ENCODE measurements around the gene SLC25A13. TPM values are rescaled to one million over a fixed set of nuclear protein-coding genes. Genes with fewer than 3 reads are reported as not detected.
A peak's percentile ranks its signal among the peaks of the same experiment; 100 is the strongest.
"Not testable (repeated sequence)": the region's sequence is repeated elsewhere in the genome, so short reads cannot be mapped to it uniquely, and the experiment has no call there.

Gene SLC25A13
- total and polyA plus RNA-seq, 2 donors (not counting 1 experiment from before 2014, with no cell fraction given) = 6.9 to 12.0 TPM

- Histone ChIP-seq H4K20me1 (ENCODE audit: control insufficient read depth, extremely low read depth, insufficient read depth, low read length) (no peaks in the 10 kb centered on the region), H3K79me2 (ENCODE audit: control insufficient read depth, insufficient read depth, low read length) (no peaks in the 10 kb centered on the region), H3K27me3 (ENCODE audit: control insufficient read depth, insufficient read depth, low read length) (no peaks in the 10 kb centered on the region), H3K9me3 (ENCODE audit: control insufficient read depth, insufficient read depth, low read depth, low read length) (no peaks in the 10 kb centered on the region), H3K36me3 (ENCODE audit: control insufficient read depth, insufficient read depth, low read length) (no peaks in the 10 kb centered on the region), H2AFZ (ENCODE audit: low read length) (no peak overlapping the region), H3K27ac (ENCODE audit: insufficient read depth, low read length) (no peak overlapping the region), H3K4me2 (ENCODE audit: extremely low read depth, insufficient read depth, low read length) (no peak overlapping the region), H3K9ac (ENCODE audit: insufficient read depth, low read length) (no peak overlapping the region), H3K4me1 (ENCODE audit: control insufficient read depth, extremely low read depth, insufficient read depth, low read length) (peaks cover 10% of the 10 kb centered on the region), H3K4me3 (replicated peaks in 1 of 4; ENCODE audit: control extremely low read depth in 1 of 4, insufficient read depth in 1 of 4, low read depth in 3 of 4, low read length in 4 of 4) (no peak overlapping the region)
- DNase-seq (ENCODE audit: low read depth in 2 of 2) = peak in 1 of 2 donors; percentile 7
- TF ChIP-seq CTCF (conservative IDR thresholded peaks at IDR 0.05 in 1 of 2, IDR thresholded peaks at IDR 0.05 in 1 of 2; ENCODE audit: low read depth in 1 of 2, low read length in 2 of 2) (no peak), EZH2 (IDR thresholded peaks at IDR 0.05; ENCODE audit: low read length, missing control alignments) (no peak)
Measured at GRCh38 chr7:96299496-96299895, 22.4 kb downstream of the SLC25A13 start.

- H4K20me1 ChIP-seq (ENCODE audit: control insufficient read depth, extremely low read depth, insufficient read depth, low read length) = no peaks in the 10 kb centered on the region
- H3K4me3 ChIP-seq (replicated peaks in 1 of 4; ENCODE audit: control extremely low read depth in 1 of 4, insufficient read depth in 1 of 4, low read depth in 3 of 4, low read length in 4 of 4) = no peak overlapping the region
- H3K4me1 ChIP-seq (ENCODE audit: control insufficient read depth, extremely low read depth, insufficient read depth, low read length) = no peaks in the 10 kb centered on the region
- no peak overlapping the region for H3K27ac ChIP-seq (ENCODE audit: insufficient read depth, low read length)
- H2AFZ ChIP-seq (ENCODE audit: low read length) = no peak overlapping the region
- TF ChIP-seq EZH2 (IDR thresholded peaks at IDR 0.05; ENCODE audit: low read length, missing control alignments) (no peak), CTCF (conservative IDR thresholded peaks at IDR 0.05 in 1 of 2, IDR thresholded peaks at IDR 0.05 in 1 of 2; ENCODE audit: low read depth in 1 of 2, low read length in 2 of 2) (no peak)
- no peaks in the 10 kb centered on the region for H3K36me3 ChIP-seq (ENCODE audit: control insufficient read depth, insufficient read depth, low read length)
- H3K9ac ChIP-seq (ENCODE audit: insufficient read depth, low read length) = no peak overlapping the region
- H3K79me2 ChIP-seq (ENCODE audit: control insufficient read depth, insufficient read depth, low read length) = no peaks in the 10 kb centered on the region
- H3K27me3 ChIP-seq (ENCODE audit: control insufficient read depth, insufficient read depth, low read length) = no peaks in the 10 kb centered on the region
- no peak for DNase-seq (ENCODE audit: low read depth in 2 of 2)
- H3K4me2 ChIP-seq (ENCODE audit: extremely low read depth, insufficient read depth, low read length) = no peak overlapping the region
- H3K9me3 ChIP-seq (ENCODE audit: control insufficient read depth, insufficient read depth, low read depth, low read length) = no peaks in the 10 kb centered on the region
Measured at GRCh38 chr7:96297876-96298275, 24.0 kb downstream of the SLC25A13 start.

- H4K20me1 ChIP-seq (ENCODE audit: control insufficient read depth, extremely low read depth, insufficient read depth, low read length); H3K79me2 ChIP-seq (ENCODE audit: control insufficient read depth, insufficient read depth, low read length); H3K9ac ChIP-seq (ENCODE audit: insufficient read depth, low read length); H3K9me3 ChIP-seq (ENCODE audit: control insufficient read depth, insufficient read depth, low read depth, low read length); H3K27ac ChIP-seq (ENCODE audit: insufficient read depth, low read length); H3K36me3 ChIP-seq (ENCODE audit: control insufficient read depth, insufficient read depth, low read length); H3K27me3 ChIP-seq (ENCODE audit: control insufficient read depth, insufficient read depth, low read length); H2AFZ ChIP-seq (ENCODE audit: low read length); H3K4me1 ChIP-seq (ENCODE audit: control insufficient read depth, extremely low read depth, insufficient read depth, low read length); H3K4me2 ChIP-seq (ENCODE audit: extremely low read depth, insufficient read depth, low read length); DNase-seq (ENCODE audit: low read depth in 2 of 2); H3K4me3 ChIP-seq (replicated peaks in 1 of 4; ENCODE audit: control extremely low read depth in 1 of 4, insufficient read depth in 1 of 4, low read depth in 3 of 4, low read length in 4 of 4): not testable (repeated sequence)
Measured at GRCh38 chr7:96297446-96297845, 24.5 kb downstream of the SLC25A13 start.

GRCh38 chr7:96293911-96294310, 28.0 kb downstream of the SLC25A13 start:
- H3K36me3 ChIP-seq (ENCODE audit: control insufficient read depth, insufficient read depth, low read length); H3K79me2 ChIP-seq (ENCODE audit: control insufficient read depth, insufficient read depth, low read length); H3K9me3 ChIP-seq (ENCODE audit: control insufficient read depth, insufficient read depth, low read depth, low read length); H3K4me3 ChIP-seq (replicated peaks in 1 of 4; ENCODE audit: control extremely low read depth in 1 of 4, insufficient read depth in 1 of 4, low read depth in 3 of 4, low read length in 4 of 4); H4K20me1 ChIP-seq (ENCODE audit: control insufficient read depth, extremely low read depth, insufficient read depth, low read length); H2AFZ ChIP-seq (ENCODE audit: low read length); H3K4me1 ChIP-seq (ENCODE audit: control insufficient read depth, extremely low read depth, insufficient read depth, low read length); H3K4me2 ChIP-seq (ENCODE audit: extremely low read depth, insufficient read depth, low read length); H3K9ac ChIP-seq (ENCODE audit: insufficient read depth, low read length); H3K27me3 ChIP-seq (ENCODE audit: control insufficient read depth, insufficient read depth, low read length); DNase-seq (ENCODE audit: low read depth in 2 of 2); H3K27ac ChIP-seq (ENCODE audit: insufficient read depth, low read length): not testable (repeated sequence)
